ENCODE results near the gene CASZ1.

CASZ1 gene

GRCh38 chr1:10651793-10652192 is 144.7 kb downstream of the CASZ1 start:
- no peaks in the 10 kb centered on the region for H3K36me3 ChIP-seq (replicated peaks)
- TF ChIP-seq, protein P1, sequence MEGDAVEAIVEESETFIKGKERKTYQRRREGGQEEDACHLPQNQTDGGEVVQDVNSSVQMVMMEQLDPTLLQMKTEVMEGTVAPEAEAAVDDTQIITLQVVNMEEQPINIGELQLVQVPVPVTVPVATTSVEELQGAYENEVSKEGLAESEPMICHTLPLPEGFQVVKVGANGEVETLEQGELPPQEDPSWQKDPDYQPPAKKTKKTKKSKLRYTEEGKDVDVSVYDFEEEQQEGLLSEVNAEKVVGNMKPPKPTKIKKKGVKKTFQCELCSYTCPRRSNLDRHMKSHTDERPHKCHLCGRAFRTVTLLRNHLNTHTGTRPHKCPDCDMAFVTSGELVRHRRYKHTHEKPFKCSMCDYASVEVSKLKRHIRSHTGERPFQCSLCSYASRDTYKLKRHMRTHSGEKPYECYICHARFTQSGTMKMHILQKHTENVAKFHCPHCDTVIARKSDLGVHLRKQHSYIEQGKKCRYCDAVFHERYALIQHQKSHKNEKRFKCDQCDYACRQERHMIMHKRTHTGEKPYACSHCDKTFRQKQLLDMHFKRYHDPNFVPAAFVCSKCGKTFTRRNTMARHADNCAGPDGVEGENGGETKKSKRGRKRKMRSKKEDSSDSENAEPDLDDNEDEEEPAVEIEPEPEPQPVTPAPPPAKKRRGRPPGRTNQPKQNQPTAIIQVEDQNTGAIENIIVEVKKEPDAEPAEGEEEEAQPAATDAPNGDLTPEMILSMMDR (IDR thresholded peaks at IDR 0.05; ENCODE audit: low read depth, low read length, missing control alignments), result no peak
- DNase-seq, result no peak
- in situ Hi-C loops (cut with HindIII; ENCODE audit: low pct_ligation_motif_present, low sequenced_read_pairs), result no loop called here
- H3K27me3 ChIP-seq (replicated peaks), result peaks cover 9% of the 10 kb centered on the region
- no peak overlapping the region for H3K4me3 ChIP-seq (ENCODE audit: low read depth, low read length)
- no peak overlapping the region for H3K27ac ChIP-seq

DNA sequence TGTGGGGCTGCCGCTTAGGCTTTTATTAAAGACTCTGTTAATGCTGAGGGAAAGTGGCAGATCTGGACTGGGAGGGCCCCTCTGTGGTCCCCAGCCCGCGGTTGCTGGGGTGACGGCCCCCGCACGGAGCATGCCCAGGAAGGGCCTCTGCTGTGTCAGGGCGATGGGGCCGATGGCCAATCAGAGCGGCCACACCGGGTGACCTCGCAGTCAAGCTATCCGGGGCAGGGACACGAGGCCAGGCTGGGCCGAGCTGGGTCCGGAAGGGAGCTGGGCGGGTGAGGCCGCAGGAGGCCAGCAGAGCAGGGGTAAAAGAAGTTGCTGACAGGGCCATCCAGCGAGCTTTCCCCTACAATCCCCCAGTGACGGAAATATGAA is 145.1 kb downstream of the CASZ1 start:
- in situ Hi-C loops (cut with HindIII; ENCODE audit: low pct_ligation_motif_present, low sequenced_read_pairs), result no loop called here
- H3K27ac ChIP-seq, result no peak overlapping the region
- H3K4me3 ChIP-seq (ENCODE audit: low read depth, low read length), result no peak overlapping the region
- peaks cover 9% of the 10 kb centered on the region for H3K27me3 ChIP-seq (replicated peaks)
- H3K36me3 ChIP-seq (replicated peaks), result no peaks in the 10 kb centered on the region
- TF ChIP-seq, protein P1 (IDR thresholded peaks at IDR 0.05; ENCODE audit: low read depth, low read length, missing control alignments), result no peak
- no peak for DNase-seq

DNA sequence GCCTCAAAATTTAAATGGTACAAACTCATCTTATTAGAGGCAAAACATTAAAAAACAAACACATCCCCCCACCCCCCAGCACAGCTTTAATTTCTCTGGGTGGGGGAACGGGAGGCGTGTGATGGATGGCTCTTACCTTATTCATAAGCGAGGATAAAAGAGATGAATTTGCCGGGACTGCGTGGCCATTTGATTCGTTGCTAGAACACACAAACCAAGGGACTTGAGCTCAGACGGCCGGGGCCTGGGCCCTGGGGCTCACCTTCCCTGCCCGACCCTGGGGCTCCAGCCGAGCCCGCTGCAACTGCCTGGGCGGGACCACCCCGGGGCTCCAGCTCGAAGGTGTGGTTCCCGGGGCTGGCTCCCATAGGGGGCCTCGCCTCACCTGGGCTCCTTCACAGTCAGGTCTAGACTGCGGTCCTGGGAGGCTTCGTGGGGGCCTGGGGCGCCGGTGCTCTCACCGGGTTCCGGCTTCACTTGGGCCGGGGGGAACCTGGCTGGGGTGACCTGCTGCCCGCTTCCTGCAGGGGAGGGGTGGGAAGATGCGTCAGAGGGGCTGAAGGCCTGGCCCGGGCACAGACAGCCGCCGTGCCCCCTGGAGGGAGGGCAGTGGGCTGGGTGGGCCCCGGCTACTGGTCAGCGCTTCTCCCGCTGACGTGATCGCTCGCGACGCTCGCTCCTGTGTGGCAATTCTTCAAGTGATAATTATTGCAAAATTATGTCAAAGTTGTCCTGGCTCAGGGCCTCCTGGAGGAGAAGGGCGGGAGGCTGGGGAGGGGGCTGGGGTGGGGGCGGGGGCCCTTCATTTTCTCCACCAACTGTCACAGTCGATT is 145.7 kb downstream of the CASZ1 start:
- Histone ChIP-seq H3K27ac (no peak overlapping the region), H3K4me3 (ENCODE audit: low read depth, low read length) (no peak overlapping the region), H3K27me3 (replicated peaks) (peaks cover 9% of the 10 kb centered on the region), H3K36me3 (replicated peaks) (no peaks in the 10 kb centered on the region)
- in situ Hi-C loops (cut with HindIII; ENCODE audit: low pct_ligation_motif_present, low sequenced_read_pairs), result no loop called here
- TF ChIP-seq, protein P1 (IDR thresholded peaks at IDR 0.05; ENCODE audit: low read depth, low read length, missing control alignments), result no peak
- DNase-seq, result no peak

DNA sequence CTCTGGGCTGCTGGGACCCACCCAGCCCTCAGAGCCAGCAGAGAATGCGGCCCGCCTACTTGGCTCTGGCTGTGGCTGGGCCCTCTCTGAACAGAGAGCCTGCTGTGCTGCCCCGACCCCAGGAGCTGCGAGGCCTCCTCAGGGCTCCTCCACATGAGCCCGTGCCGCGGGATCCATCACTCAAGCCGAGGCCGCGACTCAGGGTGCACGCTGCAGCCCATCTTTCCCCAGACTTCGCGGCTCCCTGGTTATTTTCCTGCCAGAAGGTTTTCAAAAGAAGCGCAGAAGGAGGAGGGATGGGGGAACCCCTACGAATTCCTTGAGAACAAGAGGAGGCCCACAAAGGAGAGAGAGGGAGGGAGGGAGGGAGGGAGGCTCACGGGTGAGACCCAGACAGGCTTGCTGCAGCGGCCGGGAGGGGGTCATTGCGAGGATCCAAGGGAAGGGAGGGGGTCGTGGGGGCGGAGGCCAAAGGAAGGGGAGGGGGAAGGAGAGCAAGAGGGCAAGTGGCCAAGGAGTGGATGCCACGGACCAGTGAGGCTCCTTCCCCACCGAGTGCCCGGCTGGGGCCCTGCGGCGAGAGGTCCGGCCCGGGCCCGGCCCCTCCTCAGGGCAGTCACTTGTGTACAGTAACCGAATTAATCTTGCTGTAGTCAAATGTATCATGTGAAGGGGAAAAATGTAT is 146.8 kb downstream of the CASZ1 start:
- Histone ChIP-seq H3K4me3 (ENCODE audit: low read depth, low read length) (no peak overlapping the region), H3K27ac (no peak overlapping the region), H3K36me3 (replicated peaks) (no peaks in the 10 kb centered on the region), H3K27me3 (replicated peaks) (peaks cover 9% of the 10 kb centered on the region)
- in situ Hi-C loops (cut with HindIII; ENCODE audit: low pct_ligation_motif_present, low sequenced_read_pairs), result no loop called here
- no peak for DNase-seq
- TF ChIP-seq, protein P1 (IDR thresholded peaks at IDR 0.05; ENCODE audit: low read depth, low read length, missing control alignments), result no peak

DNA sequence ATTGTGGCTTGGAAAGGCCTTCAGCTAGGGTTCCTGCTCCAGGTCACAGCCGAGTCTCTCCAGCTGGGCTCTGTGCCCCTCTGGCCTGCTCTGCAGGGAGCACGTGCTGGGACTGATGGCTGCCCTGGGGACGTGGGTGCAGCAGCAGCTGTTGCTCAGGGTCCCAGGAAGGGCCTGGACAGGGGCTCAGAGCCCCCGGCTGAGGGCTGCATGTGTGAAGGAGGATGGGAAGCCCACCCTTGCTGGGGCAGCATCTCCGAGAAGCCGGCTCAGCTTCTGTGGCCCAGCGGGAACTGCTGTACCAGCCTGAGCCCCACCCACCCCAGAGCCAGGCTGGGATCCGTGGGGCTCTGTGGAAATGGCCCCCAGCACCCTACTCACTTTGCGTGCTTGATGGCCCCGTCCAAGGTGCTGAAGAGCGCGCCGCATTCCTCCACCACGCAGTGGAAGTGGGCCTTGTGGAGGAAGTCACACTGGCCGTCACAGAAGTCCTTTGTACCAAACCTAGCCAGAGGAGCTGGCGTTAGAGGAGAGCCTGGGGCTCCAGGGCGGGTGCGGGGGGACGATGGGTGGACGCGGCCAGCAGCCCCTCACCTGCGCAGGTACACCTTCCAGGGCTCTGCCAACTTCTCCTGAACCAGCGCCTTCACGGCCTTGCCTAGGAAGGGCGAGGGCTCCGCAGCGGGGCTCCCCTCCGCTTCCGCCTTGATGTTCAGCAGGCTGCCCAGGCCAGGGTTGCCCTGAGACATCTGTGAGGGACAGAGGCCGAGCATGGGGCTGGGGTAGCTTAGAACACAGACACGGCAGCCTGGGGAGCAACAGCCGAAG is 147.5 kb downstream of the CASZ1 start:
- TF ChIP-seq, protein P1 (IDR thresholded peaks at IDR 0.05; ENCODE audit: low read depth, low read length, missing control alignments), result no peak
- H3K4me3 ChIP-seq (ENCODE audit: low read depth, low read length), result no peak overlapping the region
- no peaks in the 10 kb centered on the region for H3K36me3 ChIP-seq (replicated peaks)
- no peak for DNase-seq
- peaks cover 9% of the 10 kb centered on the region for H3K27me3 ChIP-seq (replicated peaks)
- in situ Hi-C loops (cut with HindIII; ENCODE audit: low pct_ligation_motif_present, low sequenced_read_pairs), result no loop called here
- H3K27ac ChIP-seq, result no peak overlapping the region
